SK-N-MC (cell line): ENCODE measurements around the gene CELSR2.

Source experiments
- EZH2 ChIP-seq: fragments of 200-600 bp; sonication (generic); IDR thresholded peaks from one replicate; pipeline ENCODE4 v1.6.1; 2017; ENCODE audit warnings: antibody characterized with exemption
- POLR2AphosphoS5 ChIP-seq: IDR thresholded peaks from 2 replicates; pipeline ENCODE4 v1.6.1; 2012; ENCODE audit warnings: mild to moderate bottlenecking, low read depth, low read length, borderline replicate concordance

DNA sequence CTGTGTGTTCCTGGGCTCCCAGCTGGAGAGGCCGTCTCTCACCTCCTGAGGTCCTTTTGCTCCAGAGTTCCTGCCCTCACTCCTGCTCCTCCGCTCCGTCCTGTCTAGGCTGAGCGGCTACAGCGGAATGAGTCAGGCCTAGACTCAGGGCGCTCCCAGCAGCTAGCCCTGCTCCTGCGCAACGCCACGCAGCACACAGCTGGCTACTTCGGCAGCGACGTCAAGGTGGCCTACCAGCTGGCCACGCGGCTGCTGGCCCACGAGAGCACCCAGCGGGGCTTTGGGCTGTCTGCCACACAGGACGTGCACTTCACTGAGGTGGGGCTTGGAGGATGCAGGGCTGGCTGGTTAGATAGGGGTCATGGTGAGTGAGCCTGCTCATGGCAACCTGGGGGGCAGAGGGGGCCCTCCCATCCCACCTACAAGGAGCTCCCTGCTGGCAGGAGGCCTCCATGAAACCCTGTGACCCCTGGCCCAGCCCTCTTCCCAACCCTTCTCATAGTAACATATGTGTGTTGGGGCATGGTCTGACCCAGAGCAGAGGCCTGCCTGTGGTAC is 18.5 kb downstream of the CELSR2 start:
- TF ChIP-seq EZH2 (no peak), POLR2AphosphoS5 (no peak)
